Right lobe of liver (tissue), 4 donors: ENCODE results near the gene TDRD10.

Experiments
- CTCF ChIP-seq, 4 donors: fragments of 200-600 bp in 3 of 4; fragments of 450-650 bp in 1 of 4; IDR thresholded peaks; one replicate each; pipeline versions ENCODE4 v1.5.1 to v1.8.0; 2016 to 2022; ENCODE audit warnings: antibody characterized with exemption in 4 of 4, mild to moderate bottlenecking in 2 of 4
- POLR2A ChIP-seq: fragments of 450-650 bp; IDR thresholded peaks from one replicate; pipeline ENCODE4 v1.6.1; 2017; ENCODE audit warnings: antibody characterized with exemption, mild to moderate bottlenecking
- donor health status: DM: no; HTN: no; CAD: no.
- donor health status: DM: no; HTN: no; CAD: no.
- donor health status: DM: no; HTN: yes; CAD: no.

GRCh38 chr1:154594811-154595210 is 92.8 kb downstream of the TDRD10 start:
- TF ChIP-seq CTCF (IDR thresholded peaks at IDR 0.05) (no peak), POLR2A (no peak)
